ENCODE results near the gene CDC37L1.

Gene CDC37L1

GRCh38 chr9:4671737-4672136 lies 7.6 kb upstream of the CDC37L1 start:
- Histone ChIP-seq H3K9ac (ENCODE audit: low read depth, low read length) (no peak overlapping the region), H3K9me3 (ENCODE audit: control insufficient read depth, insufficient read depth, low read length) (no peaks in the 10 kb centered on the region)

GRCh38 chr9:4674783-4675182 lies 4.6 kb upstream of the CDC37L1 start:
- no peaks in the 10 kb centered on the region for H3K27me3 ChIP-seq (ENCODE audit: control insufficient read depth, insufficient read depth, low read length)
- H3K4me1 ChIP-seq (ENCODE audit: control insufficient read depth, insufficient read depth, low read length) = peaks cover 10% of the 10 kb centered on the region
- H3K9me3 ChIP-seq (ENCODE audit: control insufficient read depth, insufficient read depth, low read length) = no peaks in the 10 kb centered on the region
- H3K36me3 ChIP-seq (ENCODE audit: control insufficient read depth, insufficient read depth, low read length) = no peaks in the 10 kb centered on the region
- H3K4me3 ChIP-seq (ENCODE audit: low read depth, low read length) = no peak overlapping the region
- H3K9ac ChIP-seq (ENCODE audit: low read depth, low read length) = no peak overlapping the region

More at GRCh38 chr9:4671737-4672136, 7.6 kb upstream of the CDC37L1 start:
- Histone ChIP-seq H3K27me3 (ENCODE audit: control insufficient read depth, insufficient read depth, low read length) (peaks cover 10% of the 10 kb centered on the region), H3K4me1 (ENCODE audit: control insufficient read depth, insufficient read depth, low read length) (no peaks in the 10 kb centered on the region), H3K36me3 (ENCODE audit: control insufficient read depth, insufficient read depth, low read length) (no peaks in the 10 kb centered on the region), H3K4me3 (ENCODE audit: low read depth, low read length) (no peak overlapping the region)

DNA sequence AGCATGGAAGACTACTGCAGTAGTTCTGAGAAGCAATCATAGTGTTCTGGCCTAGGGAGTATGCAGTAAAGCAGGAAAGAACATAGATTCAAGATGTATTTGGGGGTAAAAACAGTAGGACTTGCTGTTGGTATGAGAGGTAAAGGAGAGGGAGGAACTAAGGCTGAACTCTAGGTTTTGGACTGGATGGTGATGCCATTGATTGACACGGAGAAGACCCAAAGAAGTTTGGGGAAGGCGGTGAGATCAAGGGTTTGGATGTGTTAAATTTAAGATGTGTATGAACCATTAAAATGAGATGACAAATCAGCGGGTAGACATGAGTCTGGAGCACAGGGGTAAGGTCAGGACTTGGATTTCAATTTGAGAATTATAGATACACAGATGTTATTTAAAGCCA lies 2.0 kb upstream of the CDC37L1 start:
- Histone ChIP-seq H3K4me3 (ENCODE audit: low read depth, low read length) (no peak overlapping the region), H3K9ac (ENCODE audit: low read depth, low read length) (no peak overlapping the region), H3K4me1 (ENCODE audit: control insufficient read depth, insufficient read depth, low read length) (peaks cover 10% of the 10 kb centered on the region), H3K27me3 (ENCODE audit: control insufficient read depth, insufficient read depth, low read length) (no peaks in the 10 kb centered on the region), H3K36me3 (ENCODE audit: control insufficient read depth, insufficient read depth, low read length) (no peaks in the 10 kb centered on the region), H3K9me3 (ENCODE audit: control insufficient read depth, insufficient read depth, low read length) (no peaks in the 10 kb centered on the region)

DNA sequence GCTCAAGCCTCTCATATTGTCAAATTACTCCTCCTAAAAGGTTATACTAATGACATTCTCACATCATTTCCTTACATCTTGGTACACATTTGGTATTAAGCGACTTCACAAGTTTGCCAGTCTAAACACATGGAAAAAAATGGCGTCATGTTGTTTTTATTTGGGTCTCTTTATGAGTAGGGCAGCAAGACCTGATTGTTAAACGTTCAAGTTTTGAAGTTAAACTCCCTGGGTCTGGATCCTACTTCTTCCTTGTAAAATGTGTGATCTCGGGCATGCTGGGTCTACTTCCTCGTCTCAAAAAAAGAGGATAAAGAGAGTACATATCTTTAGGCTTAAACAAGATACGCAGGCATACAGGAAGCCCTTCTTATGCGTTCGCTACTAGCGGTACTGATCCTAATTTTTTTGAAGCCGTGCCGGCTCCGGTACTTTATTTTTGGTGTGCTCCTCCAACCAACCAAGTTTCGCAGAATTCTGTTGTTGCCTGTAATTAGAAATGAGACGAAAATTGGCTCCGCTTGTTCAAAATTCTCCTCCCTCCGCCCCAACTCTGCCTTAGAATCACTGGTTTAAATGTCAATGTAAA lies 596 bp upstream of the CDC37L1 start:
- H3K4me1 ChIP-seq (ENCODE audit: control insufficient read depth, insufficient read depth, low read length) = peaks cover 10% of the 10 kb centered on the region
- H3K9ac ChIP-seq (ENCODE audit: low read depth, low read length) = peak overlapping the region; percentile 96
- H3K4me3 ChIP-seq (ENCODE audit: low read depth, low read length) = peak overlapping the region; percentile 75
- no peaks in the 10 kb centered on the region for H3K9me3 ChIP-seq (ENCODE audit: control insufficient read depth, insufficient read depth, low read length)
- no peaks in the 10 kb centered on the region for H3K36me3 ChIP-seq (ENCODE audit: control insufficient read depth, insufficient read depth, low read length)
- H3K27me3 ChIP-seq (ENCODE audit: control insufficient read depth, insufficient read depth, low read length) = no peaks in the 10 kb centered on the region

GRCh38 chr9:4680173-4680525 lies 780 bp downstream of the CDC37L1 start:
- Histone ChIP-seq H3K9ac (ENCODE audit: low read depth, low read length) (peak overlapping the region; percentile 76), H3K9me3 (ENCODE audit: control insufficient read depth, insufficient read depth, low read length) (no peaks in the 10 kb centered on the region), H3K27me3 (ENCODE audit: control insufficient read depth, insufficient read depth, low read length) (no peaks in the 10 kb centered on the region), H3K4me3 (ENCODE audit: low read depth, low read length) (peak overlapping the region; percentile 75), H3K36me3 (ENCODE audit: control insufficient read depth, insufficient read depth, low read length) (no peaks in the 10 kb centered on the region), H3K4me1 (ENCODE audit: control insufficient read depth, insufficient read depth, low read length) (peaks cover 10% of the 10 kb centered on the region)

DNA sequence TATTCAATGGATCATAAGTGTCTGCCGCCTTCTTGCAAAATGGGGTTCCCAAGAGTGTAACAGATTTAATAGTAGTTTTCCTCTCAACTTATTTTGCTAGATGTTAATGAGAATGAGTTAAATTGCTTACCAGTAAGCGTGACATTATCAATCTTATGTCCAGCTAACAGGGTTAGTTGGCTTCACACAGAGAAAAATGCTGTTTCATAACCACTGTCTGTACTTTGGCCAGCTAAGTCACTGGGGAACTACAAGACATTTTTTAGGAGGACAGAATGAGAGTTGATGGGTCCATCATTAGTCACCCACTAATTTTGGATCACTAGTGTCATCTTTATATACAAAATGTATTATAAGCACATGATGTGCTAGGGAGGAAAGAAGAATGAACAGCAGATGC lies 1.4 kb downstream of the CDC37L1 start:
- Histone ChIP-seq H3K9ac (ENCODE audit: low read depth, low read length) (no peak overlapping the region), H3K9me3 (ENCODE audit: control insufficient read depth, insufficient read depth, low read length) (no peaks in the 10 kb centered on the region), H3K4me3 (ENCODE audit: low read depth, low read length) (peak overlapping the region; percentile 75), H3K4me1 (ENCODE audit: control insufficient read depth, insufficient read depth, low read length) (peaks cover 10% of the 10 kb centered on the region), H3K27me3 (ENCODE audit: control insufficient read depth, insufficient read depth, low read length) (no peaks in the 10 kb centered on the region), H3K36me3 (ENCODE audit: control insufficient read depth, insufficient read depth, low read length) (no peaks in the 10 kb centered on the region)

DNA sequence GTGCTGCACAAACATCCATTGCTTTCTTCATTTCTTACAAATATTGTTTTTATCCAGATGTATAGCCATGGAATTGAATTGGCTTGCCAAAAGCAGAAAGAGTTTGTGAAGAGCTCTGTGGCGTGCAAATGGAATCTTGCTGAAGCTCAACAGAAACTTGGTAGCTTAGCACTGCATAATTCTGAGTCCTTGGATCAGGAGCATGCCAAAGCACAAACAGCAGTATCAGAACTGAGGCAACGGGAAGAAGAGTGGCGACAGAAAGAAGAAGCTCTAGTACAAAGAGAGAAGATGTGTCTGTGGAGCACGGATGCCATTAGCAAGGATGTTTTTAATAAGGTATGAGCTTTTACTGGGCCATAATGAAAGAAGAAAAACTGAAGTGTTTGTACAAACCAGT lies 5.5 kb downstream of the CDC37L1 start:
- no peaks in the 10 kb centered on the region for H3K27me3 ChIP-seq (ENCODE audit: control insufficient read depth, insufficient read depth, low read length)
- no peaks in the 10 kb centered on the region for H3K36me3 ChIP-seq (ENCODE audit: control insufficient read depth, insufficient read depth, low read length)
- H3K4me1 ChIP-seq (ENCODE audit: control insufficient read depth, insufficient read depth, low read length) = no peaks in the 10 kb centered on the region
- no peaks in the 10 kb centered on the region for H3K9me3 ChIP-seq (ENCODE audit: control insufficient read depth, insufficient read depth, low read length)
- no peak overlapping the region for H3K9ac ChIP-seq (ENCODE audit: low read depth, low read length)
- H3K4me3 ChIP-seq (ENCODE audit: low read depth, low read length) = no peak overlapping the region

GRCh38 chr9:4686112-4686511 lies 6.7 kb downstream of the CDC37L1 start:
- Histone ChIP-seq H3K9me3 (ENCODE audit: control insufficient read depth, insufficient read depth, low read length) (no peaks in the 10 kb centered on the region), H3K36me3 (ENCODE audit: control insufficient read depth, insufficient read depth, low read length) (no peaks in the 10 kb centered on the region), H3K4me3 (ENCODE audit: low read depth, low read length) (no peak overlapping the region), H3K9ac (ENCODE audit: low read depth, low read length) (no peak overlapping the region), H3K4me1 (ENCODE audit: control insufficient read depth, insufficient read depth, low read length) (no peaks in the 10 kb centered on the region), H3K27me3 (ENCODE audit: control insufficient read depth, insufficient read depth, low read length) (no peaks in the 10 kb centered on the region)

DNA sequence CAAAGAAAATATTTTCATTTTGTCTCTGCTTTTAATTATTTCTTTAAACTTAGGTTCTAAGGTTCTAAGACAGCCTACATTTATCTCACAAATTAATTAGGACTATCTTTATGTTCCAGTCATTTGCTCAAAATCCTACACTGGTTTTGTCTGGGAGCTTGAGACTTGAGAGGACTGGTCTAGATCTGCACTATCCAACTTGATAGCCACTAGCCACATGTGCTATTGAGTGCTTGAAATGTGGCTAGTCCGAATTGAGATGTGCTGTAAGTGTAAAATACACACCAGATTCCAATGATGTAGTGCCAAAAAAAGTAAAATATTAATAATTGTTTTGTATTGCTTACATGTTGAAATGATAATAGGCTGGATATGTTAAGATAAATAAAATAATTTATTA lies 7.2 kb downstream of the CDC37L1 start:
- Histone ChIP-seq H3K36me3 (ENCODE audit: control insufficient read depth, insufficient read depth, low read length) (no peaks in the 10 kb centered on the region), H3K9me3 (ENCODE audit: control insufficient read depth, insufficient read depth, low read length) (no peaks in the 10 kb centered on the region), H3K4me1 (ENCODE audit: control insufficient read depth, insufficient read depth, low read length) (no peaks in the 10 kb centered on the region), H3K4me3 (ENCODE audit: low read depth, low read length) (no peak overlapping the region), H3K27me3 (ENCODE audit: control insufficient read depth, insufficient read depth, low read length) (no peaks in the 10 kb centered on the region), H3K9ac (ENCODE audit: low read depth, low read length) (no peak overlapping the region)

GRCh38 chr9:4689021-4689420 lies 9.7 kb downstream of the CDC37L1 start:
- H3K9ac ChIP-seq (ENCODE audit: low read depth, low read length) = no peak overlapping the region
- no peaks in the 10 kb centered on the region for H3K4me1 ChIP-seq (ENCODE audit: control insufficient read depth, insufficient read depth, low read length)
- H3K36me3 ChIP-seq (ENCODE audit: control insufficient read depth, insufficient read depth, low read length) = no peaks in the 10 kb centered on the region
- no peaks in the 10 kb centered on the region for H3K9me3 ChIP-seq (ENCODE audit: control insufficient read depth, insufficient read depth, low read length)
- no peak overlapping the region for H3K4me3 ChIP-seq (ENCODE audit: low read depth, low read length)
- no peaks in the 10 kb centered on the region for H3K27me3 ChIP-seq (ENCODE audit: control insufficient read depth, insufficient read depth, low read length)

DNA sequence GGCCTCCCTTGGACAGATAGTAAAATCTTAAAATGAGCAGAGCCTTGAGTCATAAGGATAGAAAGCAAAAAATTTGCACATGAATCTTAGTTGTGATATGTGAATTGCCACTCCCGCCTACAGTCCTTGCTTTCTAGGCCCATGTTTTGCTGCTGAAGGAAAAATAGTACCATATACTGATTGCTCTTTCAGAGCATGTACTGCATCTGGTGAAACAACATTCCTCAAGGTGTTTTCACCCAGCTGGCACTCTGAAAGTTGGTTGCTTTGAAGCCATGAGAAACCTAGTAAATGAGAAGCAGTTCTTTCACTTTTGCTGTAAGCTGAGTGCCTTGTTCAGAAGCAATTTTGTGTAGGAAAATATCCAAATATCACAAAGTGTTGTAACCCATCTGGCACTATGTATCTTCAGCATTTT lies 10.3 kb downstream of the CDC37L1 start:
- H3K36me3 ChIP-seq (ENCODE audit: control insufficient read depth, insufficient read depth, low read length) = no peaks in the 10 kb centered on the region
- H3K27me3 ChIP-seq (ENCODE audit: control insufficient read depth, insufficient read depth, low read length) = no peaks in the 10 kb centered on the region
- no peak overlapping the region for H3K9ac ChIP-seq (ENCODE audit: low read depth, low read length)
- no peaks in the 10 kb centered on the region for H3K9me3 ChIP-seq (ENCODE audit: control insufficient read depth, insufficient read depth, low read length)
- H3K4me1 ChIP-seq (ENCODE audit: control insufficient read depth, insufficient read depth, low read length) = no peaks in the 10 kb centered on the region
- H3K4me3 ChIP-seq (ENCODE audit: low read depth, low read length) = no peak overlapping the region

GRCh38 chr9:4690144-4690543 lies 10.8 kb downstream of the CDC37L1 start:
- Histone ChIP-seq H3K4me3 (ENCODE audit: low read depth, low read length) (no peak overlapping the region), H3K36me3 (ENCODE audit: control insufficient read depth, insufficient read depth, low read length) (no peaks in the 10 kb centered on the region)

More at GRCh38 chr9:4690144-4690543, 10.8 kb downstream of the CDC37L1 start:
- no peaks in the 10 kb centered on the region for H3K9me3 ChIP-seq (ENCODE audit: control insufficient read depth, insufficient read depth, low read length)
- H3K9ac ChIP-seq (ENCODE audit: low read depth, low read length) = no peak overlapping the region
- H3K27me3 ChIP-seq (ENCODE audit: control insufficient read depth, insufficient read depth, low read length) = no peaks in the 10 kb centered on the region
- H3K4me1 ChIP-seq (ENCODE audit: control insufficient read depth, insufficient read depth, low read length) = no peaks in the 10 kb centered on the region
